GM12874 (cell line): Measurements from ENCODE around the gene FTL.

Experiments used
- CTCF ChIP-seq: IDR thresholded peaks from 2 replicates; pipeline ENCODE4 v1.5.1; 2011; ENCODE audit warnings: low read depth, mild to moderate bottlenecking, control low read depth, low read length, moderate library complexity; ENCODE audit not compliant: insufficient read depth

The FTL gene

GRCh38 chr19:48922548-48923490, 42.3 kb upstream of the FTL start:
- no peak for TF ChIP-seq CTCF

- no peak for TF ChIP-seq CTCF
These were observed 39.8 kb upstream of the FTL start for GRCh38 chr19:48925240-48925843.

- no peak for TF ChIP-seq CTCF
These were observed 38.2 kb upstream of the FTL start for GRCh38 chr19:48926909-48927308.

- no peak for TF ChIP-seq CTCF
These were observed 36.7 kb upstream of the FTL start for GRCh38 chr19:48928164-48929025.

- TF ChIP-seq CTCF = no peak
These were observed 31.7 kb upstream of the FTL start, which contains the start of gene DHDH for GRCh38 chr19:48933382-48933932. TSS of gene DHDH (plus strand) at chr19:48933699. CDS start at chr19:48933722, 23 bp downstream.

- TF ChIP-seq CTCF = no peak
These were observed 30.3 kb upstream of the FTL start for GRCh38 chr19:48934837-48935236.
